Measurements from ENCODE around the gene SAAL1. TPM values are rescaled to one million over a fixed set of nuclear protein-coding genes. Genes with fewer than 3 reads are reported as not detected.

Gene SAAL1
- total and polyA plus RNA-seq, 4 donors = 5.5 to 15.1 (median 11.3) TPM

DNA sequence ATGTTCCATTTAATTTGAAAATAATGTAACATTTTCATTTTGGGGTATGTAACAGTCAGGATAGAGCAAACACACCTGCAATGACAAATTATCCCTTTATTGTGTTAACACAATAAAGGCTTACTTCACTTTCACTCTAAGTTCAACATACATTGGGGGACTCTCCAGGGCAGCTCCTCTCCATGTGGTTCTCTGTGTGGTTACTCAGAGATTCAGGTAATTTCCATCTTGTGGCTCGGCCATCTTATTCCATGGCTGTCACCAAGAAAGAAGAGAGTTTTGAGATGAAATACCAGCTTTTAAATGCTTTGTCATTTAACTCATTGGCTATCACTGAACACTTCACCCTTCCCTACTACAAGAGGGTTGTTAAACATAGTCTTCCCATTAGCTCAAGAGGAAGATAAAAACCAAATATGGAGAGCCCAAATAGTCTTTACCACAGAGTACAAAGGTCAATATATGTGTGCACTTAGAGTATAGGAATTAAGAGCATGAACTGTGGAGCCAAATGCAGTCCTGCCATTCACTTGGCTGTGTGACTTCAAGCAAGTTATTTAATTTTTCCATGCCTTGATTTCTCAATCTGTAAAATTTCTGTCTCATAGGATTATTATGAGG, 49.2 kb downstream of the SAAL1 start:
- H3K4me3 ChIP-seq = no peak overlapping the region
- no peaks in the 10 kb centered on the region for H3K27me3 ChIP-seq (ENCODE audit: control insufficient read depth in 3 of 3, insufficient read depth in 3 of 3, low read length in 2 of 3)
- H3K9ac ChIP-seq (ENCODE audit: insufficient read depth in 1 of 2, low read length in 2 of 2) = no peak overlapping the region
- DNase-seq (no peak), ATAC-seq (ENCODE audit: insufficient read depth, low FRiP score) (no peak)
- TF ChIP-seq, protein P1, sequence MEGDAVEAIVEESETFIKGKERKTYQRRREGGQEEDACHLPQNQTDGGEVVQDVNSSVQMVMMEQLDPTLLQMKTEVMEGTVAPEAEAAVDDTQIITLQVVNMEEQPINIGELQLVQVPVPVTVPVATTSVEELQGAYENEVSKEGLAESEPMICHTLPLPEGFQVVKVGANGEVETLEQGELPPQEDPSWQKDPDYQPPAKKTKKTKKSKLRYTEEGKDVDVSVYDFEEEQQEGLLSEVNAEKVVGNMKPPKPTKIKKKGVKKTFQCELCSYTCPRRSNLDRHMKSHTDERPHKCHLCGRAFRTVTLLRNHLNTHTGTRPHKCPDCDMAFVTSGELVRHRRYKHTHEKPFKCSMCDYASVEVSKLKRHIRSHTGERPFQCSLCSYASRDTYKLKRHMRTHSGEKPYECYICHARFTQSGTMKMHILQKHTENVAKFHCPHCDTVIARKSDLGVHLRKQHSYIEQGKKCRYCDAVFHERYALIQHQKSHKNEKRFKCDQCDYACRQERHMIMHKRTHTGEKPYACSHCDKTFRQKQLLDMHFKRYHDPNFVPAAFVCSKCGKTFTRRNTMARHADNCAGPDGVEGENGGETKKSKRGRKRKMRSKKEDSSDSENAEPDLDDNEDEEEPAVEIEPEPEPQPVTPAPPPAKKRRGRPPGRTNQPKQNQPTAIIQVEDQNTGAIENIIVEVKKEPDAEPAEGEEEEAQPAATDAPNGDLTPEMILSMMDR (IDR thresholded peaks at IDR 0.05; ENCODE audit: control extremely low read depth, extremely low read depth) = no peak
- no peaks in the 10 kb centered on the region for H3K4me1 ChIP-seq (ENCODE audit: control insufficient read depth in 5 of 5, insufficient read depth in 5 of 5, low read length in 5 of 5)
- no peaks in the 10 kb centered on the region for H3K36me3 ChIP-seq (ENCODE audit: control insufficient read depth in 4 of 4, insufficient read depth in 4 of 4, low read length in 4 of 4)
- H3K27ac ChIP-seq (ENCODE audit: low read depth in 1 of 2, low read length in 1 of 2) = no peak overlapping the region
- H3K9me3 ChIP-seq (ENCODE audit: control insufficient read depth in 4 of 4, insufficient read depth in 3 of 4, low read length in 3 of 4) = no peaks in the 10 kb centered on the region
- WGBS, 2 donors = 75 to 91% methylated on average over 1 of the region's 1 CpG

DNA sequence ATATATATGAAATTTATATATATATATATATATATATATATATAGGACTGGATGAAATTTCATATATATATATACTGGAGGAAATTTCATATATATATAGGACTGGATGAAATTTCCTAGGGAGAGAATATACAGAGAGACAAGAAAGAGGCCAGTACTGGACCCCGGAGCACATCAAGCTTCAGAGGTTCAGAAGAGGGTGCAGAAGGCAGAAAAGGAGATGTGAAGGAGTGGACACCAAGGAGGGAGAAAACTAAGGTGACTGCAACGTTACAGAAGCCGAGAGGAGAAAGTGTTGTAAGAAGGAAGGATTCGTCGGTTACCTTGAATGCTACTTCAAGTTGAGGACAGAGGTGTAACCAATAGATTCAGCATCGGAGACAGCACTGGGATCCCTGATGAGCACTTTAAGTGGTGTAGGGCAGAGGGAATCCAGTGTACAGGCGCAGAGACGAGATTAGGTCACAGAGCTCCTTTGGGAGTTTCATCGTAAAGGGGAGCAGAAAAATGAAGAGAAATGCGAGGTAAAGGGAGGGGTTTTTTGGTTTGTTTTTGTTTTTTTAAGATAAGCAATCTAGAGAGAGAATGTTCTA, 51.3 kb downstream of the SAAL1 start:
- no peaks in the 10 kb centered on the region for H3K36me3 ChIP-seq (ENCODE audit: control insufficient read depth in 4 of 4, insufficient read depth in 4 of 4, low read length in 4 of 4)
- no peaks in the 10 kb centered on the region for H3K27me3 ChIP-seq (ENCODE audit: control insufficient read depth in 3 of 3, insufficient read depth in 3 of 3, low read length in 2 of 3)
- H3K9ac ChIP-seq (ENCODE audit: insufficient read depth in 1 of 2, low read length in 2 of 2) = no peak overlapping the region
- 90 to 93% methylated on average over 10 of the region's 10 CpGs for WGBS, 2 donors
- no peak overlapping the region for H3K27ac ChIP-seq (ENCODE audit: low read depth in 1 of 2, low read length in 1 of 2)
- DNase-seq (no peak), ATAC-seq (ENCODE audit: insufficient read depth, low FRiP score) (no peak)
- H3K4me3 ChIP-seq = no peak overlapping the region
- no peaks in the 10 kb centered on the region for H3K9me3 ChIP-seq (ENCODE audit: control insufficient read depth in 4 of 4, insufficient read depth in 3 of 4, low read length in 3 of 4)
- TF ChIP-seq, protein P1 (IDR thresholded peaks at IDR 0.05; ENCODE audit: control extremely low read depth, extremely low read depth) = no peak
- H3K4me1 ChIP-seq (ENCODE audit: control insufficient read depth in 5 of 5, insufficient read depth in 5 of 5, low read length in 5 of 5) = no peaks in the 10 kb centered on the region

DNA sequence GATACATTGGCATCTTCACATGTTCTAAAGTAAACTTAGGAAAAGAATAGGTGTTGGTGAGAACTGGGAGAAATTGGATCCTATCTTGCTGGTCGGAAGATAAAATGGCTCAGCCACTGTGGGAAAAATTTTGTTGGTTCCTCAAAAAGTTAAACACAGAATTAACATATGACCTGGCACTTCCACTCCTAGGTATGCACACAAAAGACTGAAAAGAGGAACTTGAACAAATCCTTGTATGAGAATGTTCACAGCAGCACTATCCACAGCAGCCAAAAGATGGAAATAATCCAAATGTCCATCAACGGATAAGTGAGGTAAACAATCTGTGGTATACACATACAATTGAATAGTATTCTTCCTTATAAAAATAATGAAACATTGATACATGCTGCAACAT, 55.0 kb downstream of the SAAL1 start:
- Histone ChIP-seq H3K27ac (ENCODE audit: low read depth in 1 of 2, low read length in 1 of 2) (no peak overlapping the region), H3K4me1 (ENCODE audit: control insufficient read depth in 5 of 5, insufficient read depth in 5 of 5, low read length in 5 of 5) (peaks cover 0 to 5% (median 0%) of the 10 kb centered on the region in 5 donors), H3K9me3 (ENCODE audit: control insufficient read depth in 4 of 4, insufficient read depth in 3 of 4, low read length in 3 of 4) (no peaks in the 10 kb centered on the region), H3K9ac (ENCODE audit: insufficient read depth in 1 of 2, low read length in 2 of 2) (no peak overlapping the region), H3K36me3 (ENCODE audit: control insufficient read depth in 4 of 4, insufficient read depth in 4 of 4, low read length in 4 of 4) (no peaks in the 10 kb centered on the region), H3K4me3 (no peak overlapping the region), H3K27me3 (ENCODE audit: control insufficient read depth in 3 of 3, insufficient read depth in 3 of 3, low read length in 2 of 3) (peaks cover 0 to 18% (median 14%) of the 10 kb centered on the region in 3 donors)
- 27 to 50% methylated on average over 2 of the region's 2 CpGs for WGBS, 2 donors
- TF ChIP-seq, protein P1 (IDR thresholded peaks at IDR 0.05; ENCODE audit: control extremely low read depth, extremely low read depth) = no peak
- DNase-seq = no peak
- ATAC-seq (ENCODE audit: insufficient read depth, low FRiP score) = no peak

Data from lung (tissue), 12 donors.